Pancreas (tissue), 10 donors: ENCODE results near the gene OSBPL1A. TPM values are rescaled to one million over a fixed set of nuclear protein-coding genes. Genes with fewer than 3 reads are reported as not detected.

ENCODE experiments used
- ATAC-seq, 4 donors: fragments of 200-7000 bp; cut with Tn5 transposase; one replicate each; pipeline versions ENCODE4 v1.8.0 to v1.9.1; 2020; ENCODE audit warnings: mild to moderate bottlenecking in 4 of 4, moderate library complexity in 4 of 4
- DNase-seq, 6 donors: peaks; one replicate each; pipeline ENCODE4 v3.0.0-alpha.2; 2020
- FAIRE-seq: peaks from 2 replicates; lab custom pipeline; 2012; peaks lifted over from hg19 to GRCh38; lab: Jason Lieb, UNC
- H3K27ac ChIP-seq, 4 donors: fragments of 200-600 bp; sonication (generic); 1 replicate in 3 of 4; 2 replicates in 1 of 4; pipeline versions ENCODE4 v1.5.0 to v1.8.0; 2020
- H3K27me3 ChIP-seq, 4 donors: fragments of 200-600 bp; one replicate each; pipeline ENCODE4 v1.8.0; 2021
- H3K36me3 ChIP-seq, 3 donors: fragments of 200-600 bp; sonication (generic) in 1 of 3; one replicate each; pipeline versions ENCODE4 v1.5.0 to v1.8.0; 2020 to 2021
- H3K4me1 ChIP-seq, 3 donors: fragments of 200-600 bp; one replicate each; pipeline ENCODE4 v1.8.0; 2021
- H3K4me3 ChIP-seq, 4 donors: fragments of 200-600 bp; sonication (generic) in 2 of 4; one replicate each; pipeline versions ENCODE4 v1.5.0 to v1.8.0; 2020 to 2021
- H3K9me3 ChIP-seq, 4 donors: fragments of 200-600 bp; one replicate each; pipeline ENCODE4 v1.8.0; 2021
- CTCF ChIP-seq, 4 donors: fragments of 200-600 bp; sonication (generic) in 3 of 4; IDR thresholded peaks; one replicate each; pipeline versions ENCODE4 v1.5.0 to v1.8.0; 2021; ENCODE audit warnings: antibody characterized with exemption in 4 of 4
- WGBS, 2 donors: extraction: QIAGEN DNeasy Blood & Tissue Kit; methylation state at CpG; one replicate each; pipeline ENCODE4 v1.1.7; 2013; 5-methylcytosine and 5-hydroxymethylcytosine counted together
- intact Hi-C, 3 donors: fragments of 100-400 bp; cut with DNase I; formaldehyde crosslinking; loops; one replicate each; pipeline versions ENCODE4 v1.11.1 to v1.14.2; 2022
- polyA plus RNA-seq, 2 donors: library from polyadenylated mRNA; stranded (reverse); fragments of 200-250 nt; gene quantifications; one replicate each; pipeline ENCODE4 v1.2.3, GENCODE V29; 2013
- total RNA-seq, 6 donors: library from RNA; stranded (reverse); fragmentation: NEBNext Ultra II Directional in 4 of 6; extraction: Animal tissue kit (Norgen Biotek cat#: 25700) in 4 of 6; gene quantifications; one replicate each; pipeline versions ENCODE4 v1.2.1 to v1.2.4, GENCODE V29; 2021 to 2023
- donor health status: healthy with polysubstance abuse.
- donor health status: DM: no; HTN: no; CAD: no; lungs with moderate emphysema.
- donor health status: DM: no; HTN: no; CAD: no.
- donor health status: control.
- donor health status: control.
- donor health status: Bipolar disorder and iron deficiency.
- donor health status: DM: yes; HTN: yes; CAD: no.
- donor health status: DM: no; HTN: no; CAD: no.
- donor health status: DM: no; HTN: no; CAD: no.
- donor health status: DM: yes; HTN: yes; CAD: no.

Gene OSBPL1A
- total and polyA plus RNA-seq, 8 donors = 5.8 to 17.9 (median 10.8) TPM

- 83 to 85% methylated on average over 9 of the region's 9 CpGs for WGBS, 2 donors
- H3K4me3 ChIP-seq = no peak overlapping the region
- no peaks in the 10 kb centered on the region for H3K27me3 ChIP-seq
- ATAC-seq = no peak
- no peaks in the 10 kb centered on the region for H3K9me3 ChIP-seq
- H3K4me1 ChIP-seq = no peaks in the 10 kb centered on the region
- no peak for DNase-seq
- no peaks in the 10 kb centered on the region for H3K36me3 ChIP-seq
- H3K27ac ChIP-seq = no peak overlapping the region
- no peak for TF ChIP-seq CTCF (IDR thresholded peaks at IDR 0.05)
- intact Hi-C loops = no loop called here
- no peak for FAIRE-seq
Measured at GRCh38 chr18:24195296-24196053, 202.1 kb downstream of the OSBPL1A start.

GRCh38 chr18:24190590-24190989 lies 207.0 kb downstream of the OSBPL1A start:
- no peak for TF ChIP-seq CTCF (IDR thresholded peaks at IDR 0.05)
- no peaks in the 10 kb centered on the region for H3K4me1 ChIP-seq
- H3K4me3 ChIP-seq = no peak overlapping the region
- ATAC-seq = no peak
- no peak for FAIRE-seq
- 61 to 62% methylated on average over 2 of the region's 2 CpGs for WGBS, 2 donors
- DNase-seq = no peak
- no peaks in the 10 kb centered on the region for H3K36me3 ChIP-seq
- no peaks in the 10 kb centered on the region for H3K27me3 ChIP-seq
- no peaks in the 10 kb centered on the region for H3K9me3 ChIP-seq
- H3K27ac ChIP-seq = no peak overlapping the region
- intact Hi-C loops = no loop called here

- no peaks in the 10 kb centered on the region for H3K4me1 ChIP-seq
- no peaks in the 10 kb centered on the region for H3K27me3 ChIP-seq
- H3K4me3 ChIP-seq = no peak overlapping the region
- WGBS, 2 donors = 92 to 93% methylated on average over 15 of the region's 15 CpGs
- FAIRE-seq = no peak
- no peaks in the 10 kb centered on the region for H3K36me3 ChIP-seq
- no peak for TF ChIP-seq CTCF (IDR thresholded peaks at IDR 0.05)
- DNase-seq = no peak
- H3K9me3 ChIP-seq = no peaks in the 10 kb centered on the region
- no peak overlapping the region for H3K27ac ChIP-seq
- intact Hi-C loops = no loop called here
- no peak for ATAC-seq
Measured at GRCh38 chr18:24189664-24190346, 207.8 kb downstream of the OSBPL1A start.

GRCh38 chr18:24189007-24189528 lies 208.6 kb downstream of the OSBPL1A start:
- Histone ChIP-seq H3K36me3 (no peaks in the 10 kb centered on the region), H3K4me1 (no peaks in the 10 kb centered on the region), H3K4me3 (no peak overlapping the region), H3K9me3 (no peaks in the 10 kb centered on the region), H3K27me3 (no peaks in the 10 kb centered on the region), H3K27ac (no peak overlapping the region)
- DNase-seq (no peak), ATAC-seq (peak in 2 of 4 donors; percentile 42 to 60), FAIRE-seq (no peak)
- intact Hi-C loops = no loop called here
- WGBS, 2 donors = 83 to 85% methylated on average over 6 of the region's 6 CpGs
- TF ChIP-seq CTCF (IDR thresholded peaks at IDR 0.05) = no peak
